K562 (cell line): ENCODE measurements around the gene SPATA32. TPM values are rescaled to one million over a fixed set of nuclear protein-coding genes. Genes with fewer than 3 reads are reported as not detected.

Source experiments
- CBFB ChIP-seq: sonication (generic); formaldehyde crosslinking; IDR thresholded peaks from 2 replicates; pipeline ENCODE4 v1.4.0; 2020; ENCODE audit warnings: mild to moderate bottlenecking, missing genetic modification reagents
- CREB1 ChIP-seq, 2 experiments: sonication (generic) in 1 of 2; formaldehyde crosslinking in 1 of 2; IDR thresholded peaks; 2 replicates each; pipeline versions ENCODE4 v1.6.1 to v1.8.0; 2012 to 2022; ENCODE audit warnings: inconsistent platforms in 1 of 2, mild to moderate bottlenecking in 1 of 2, missing genetic modification reagents in 1 of 2, moderate library complexity in 1 of 2
- CTBP1 ChIP-seq: fragments of 450-650 bp; IDR thresholded peaks from 2 replicates; pipeline ENCODE4 v1.6.1; 2016; ENCODE audit warnings: borderline replicate concordance
- POLR2G ChIP-seq: fragments of 200-400 bp; formaldehyde crosslinking; IDR thresholded peaks from 2 replicates; pipeline ENCODE4 v1.6.1; 2017; ENCODE audit warnings: low read depth, mild to moderate bottlenecking, antibody characterized with exemption, low read length, moderate library complexity
- POU5F1 ChIP-seq: fragments of 150-350 bp; IDR thresholded peaks from 2 replicates; pipeline ENCODE4 v1.6.1; 2014; ENCODE audit warnings: borderline replicate concordance, low read length, low read depth, mild to moderate bottlenecking; ENCODE audit not compliant: partially characterized antibody
- RAD51 ChIP-seq: fragments of 450-650 bp; IDR thresholded peaks from 2 replicates; pipeline ENCODE4 v1.7.1; 2016; ENCODE audit warnings: low read depth, mild to moderate bottlenecking, borderline replicate concordance
- XRCC5 ChIP-seq: fragments of 200-400 bp; formaldehyde crosslinking; IDR thresholded peaks from 2 replicates; pipeline ENCODE4 v1.6.1; 2017; ENCODE audit warnings: low read depth, mild to moderate bottlenecking, low read length
- ZBTB7A ChIP-seq: IDR thresholded peaks from 2 replicates; pipeline ENCODE4 v1.6.1; 2011; ENCODE audit warnings: low read depth, mild to moderate bottlenecking, low read length, moderate library complexity, borderline replicate concordance; ENCODE audit not compliant: control insufficient read depth
- polyA plus RNA-seq, 8 experiments: library from polyadenylated mRNA; depleted of rRNA in 4 of 8; stranded (reverse) in 5 of 8; unstranded in 3 of 8; fragments of >200 nt; fragmentation: Nextera tagmentation in 2 of 8; fragmentation: Illumina TruSeq in 1 of 8; extraction: Ambion mirVana in 2 of 8; extraction: Trizol in 1 of 8; gene quantifications; 2 replicates each; pipeline versions ENCODE4 v1.2.1 to v1.2.3, GENCODE V29; 2011 to 2014; ENCODE audit warnings: inconsistent platforms in 1 of 8, missing spikeins in 1 of 8
- total RNA-seq, 7 experiments: library from RNA; depleted of rRNA in 6 of 7; stranded (reverse); fragments of >200 nt in 6 of 7; fragmentation: Illumina TruSeq in 2 of 7; extraction: Trizol in 2 of 7; gene quantifications; 2 replicates each; pipeline versions ENCODE4 v1.2.1 to v1.2.3, GENCODE V29; 2011 to 2021; ENCODE audit warnings: low replicate concordance in 1 of 7
- TF ChIP-seq, protein P1 (sequence below): IDR thresholded peaks from 2 replicates; pipeline ENCODE4 v1.6.1; 2011; ENCODE audit warnings: borderline replicate concordance, low read depth, mild to moderate bottlenecking, moderate library complexity, low read length; ENCODE audit not compliant: insufficient read depth, poor library complexity, severe bottlenecking

The SPATA32 gene
- total and polyA plus RNA-seq, 9 of the 15 experiments (the other 6 are each of a cell fraction or from before 2014, with no cell fraction given): 0.03 to 0.06 TPM; not detected in 7

DNA sequence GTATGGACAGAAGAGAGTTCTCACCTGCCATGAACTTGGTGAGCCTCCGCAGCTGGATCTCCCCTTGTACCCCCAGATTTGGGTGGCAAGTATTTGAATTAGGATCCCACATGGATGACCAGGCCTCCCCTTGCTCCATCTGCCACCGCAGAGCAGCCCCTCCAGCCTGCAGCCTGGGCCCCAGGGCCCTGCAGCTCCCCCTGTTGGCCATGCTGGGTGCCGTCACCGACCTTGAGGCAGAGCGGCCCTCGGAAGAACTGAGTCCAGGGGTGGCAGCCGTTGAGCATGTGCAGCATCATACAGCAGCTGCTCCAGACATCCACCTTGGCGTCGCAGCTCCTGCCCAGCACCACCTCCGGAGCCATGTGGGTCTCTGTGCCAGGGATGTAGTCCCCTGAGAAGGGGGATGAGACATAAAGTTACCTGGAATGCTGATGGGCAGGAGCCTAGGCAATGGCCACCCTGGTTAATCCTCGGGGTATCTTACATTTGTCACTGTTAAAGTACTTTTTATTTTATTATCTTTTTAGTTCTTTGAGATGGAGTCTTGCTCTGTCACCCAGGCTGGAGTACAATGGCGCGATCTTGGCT is 9.0 kb upstream of the SPATA32 start (continued):
- TF ChIP-seq RAD51: no peak
- TF ChIP-seq, protein P1, sequence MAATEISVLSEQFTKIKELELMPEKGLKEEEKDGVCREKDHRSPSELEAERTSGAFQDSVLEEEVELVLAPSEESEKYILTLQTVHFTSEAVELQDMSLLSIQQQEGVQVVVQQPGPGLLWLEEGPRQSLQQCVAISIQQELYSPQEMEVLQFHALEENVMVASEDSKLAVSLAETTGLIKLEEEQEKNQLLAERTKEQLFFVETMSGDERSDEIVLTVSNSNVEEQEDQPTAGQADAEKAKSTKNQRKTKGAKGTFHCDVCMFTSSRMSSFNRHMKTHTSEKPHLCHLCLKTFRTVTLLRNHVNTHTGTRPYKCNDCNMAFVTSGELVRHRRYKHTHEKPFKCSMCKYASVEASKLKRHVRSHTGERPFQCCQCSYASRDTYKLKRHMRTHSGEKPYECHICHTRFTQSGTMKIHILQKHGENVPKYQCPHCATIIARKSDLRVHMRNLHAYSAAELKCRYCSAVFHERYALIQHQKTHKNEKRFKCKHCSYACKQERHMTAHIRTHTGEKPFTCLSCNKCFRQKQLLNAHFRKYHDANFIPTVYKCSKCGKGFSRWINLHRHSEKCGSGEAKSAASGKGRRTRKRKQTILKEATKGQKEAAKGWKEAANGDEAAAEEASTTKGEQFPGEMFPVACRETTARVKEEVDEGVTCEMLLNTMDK: peak; percentile 91
- TF ChIP-seq CTBP1: 0 out of 2 replicates have a peak, but pooled peaks have one; percentile 10
- 0 out of 2 replicates have a peak, but pooled peaks have one; percentile 4 for TF ChIP-seq POLR2G
- TF ChIP-seq POU5F1: no peak
- peak; percentile 50; the same call in 1 of the 2 replicates for TF ChIP-seq ZBTB7A
- TF ChIP-seq CREB1 (IDR thresholded peaks at IDR 0.05): peak; percentile 29; the same call in 1 of the 2 replicates
- TF ChIP-seq CREB1 (CRISPR knock-in tag; IDR thresholded peaks at IDR 0.05): peak; percentile 34; the same call in 1 of the 2 replicates
- 0 out of 2 replicates have a peak, but pooled peaks have one; percentile 54 for TF ChIP-seq XRCC5
- no peak for TF ChIP-seq CBFB
